GM21515 (cell line): ENCODE measurements around the gene MYZAP.

ENCODE experiments used
- ATAC-seq: cut with Tn5 transposase; IDR thresholded peaks from one replicate; pipeline ENCODE4 v1.9.1; 2021; ENCODE audit not compliant: unreplicated experiment

Gene MYZAP

DNA sequence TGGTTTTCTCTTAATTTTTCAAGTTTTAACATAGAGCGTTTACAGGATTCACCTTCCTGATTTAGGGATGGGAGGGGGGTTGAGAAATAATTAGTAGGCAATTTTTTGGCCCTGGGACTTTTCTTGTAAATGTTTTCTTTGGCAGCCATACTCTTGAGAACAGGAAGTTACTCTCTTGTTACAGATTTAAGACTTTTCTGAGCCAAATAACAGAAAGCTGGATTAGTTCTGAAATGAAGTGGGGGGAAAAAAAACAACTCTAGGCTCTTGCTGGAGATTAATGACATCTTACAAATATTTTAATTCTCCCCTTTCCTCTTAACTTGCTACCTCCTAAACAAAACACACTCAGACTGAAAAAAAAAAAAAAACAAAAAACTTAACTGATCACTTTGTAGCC, 101.0 kb downstream of the MYZAP start:
- ATAC-seq = no peak

DNA sequence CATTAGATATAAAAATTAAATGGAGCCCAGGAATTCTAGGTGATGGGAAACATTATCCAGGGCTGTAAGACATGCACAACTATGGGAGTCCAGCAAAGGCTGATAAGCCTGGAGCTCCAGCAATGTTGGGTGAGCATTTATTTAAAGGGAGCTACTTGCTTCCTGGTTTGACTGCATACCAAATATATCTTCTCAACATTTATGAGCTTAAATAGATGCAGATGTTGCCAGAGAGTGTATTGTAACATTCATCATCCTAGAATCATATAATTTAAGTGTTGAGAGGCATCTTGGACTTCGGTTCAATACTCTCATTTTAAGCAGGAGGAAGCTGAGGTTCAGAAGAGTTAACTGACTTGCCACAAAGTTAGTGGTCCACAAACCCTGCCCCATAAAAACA, 102.6 kb downstream of the MYZAP start:
- ATAC-seq = no peak

DNA sequence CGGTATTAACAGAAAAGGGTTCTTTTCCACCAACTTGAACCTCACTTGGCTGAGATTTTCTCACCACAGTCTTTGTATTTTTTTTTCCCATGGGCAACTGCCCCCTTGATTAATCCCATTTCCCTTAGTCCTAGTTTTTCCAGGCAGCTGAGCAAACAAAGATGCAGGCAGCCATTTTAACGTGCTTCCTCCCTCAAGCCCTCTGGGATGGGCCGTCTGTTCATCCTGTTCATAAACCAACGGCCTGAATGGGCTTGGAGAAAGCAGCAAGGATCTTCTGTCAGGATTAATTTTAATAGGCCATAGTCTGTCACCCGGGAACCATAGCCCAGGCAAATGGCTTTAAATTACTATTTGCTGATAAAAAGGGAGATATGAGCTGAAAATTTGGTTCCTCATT, 104.4 kb downstream of the MYZAP start:
- ATAC-seq = no peak

DNA sequence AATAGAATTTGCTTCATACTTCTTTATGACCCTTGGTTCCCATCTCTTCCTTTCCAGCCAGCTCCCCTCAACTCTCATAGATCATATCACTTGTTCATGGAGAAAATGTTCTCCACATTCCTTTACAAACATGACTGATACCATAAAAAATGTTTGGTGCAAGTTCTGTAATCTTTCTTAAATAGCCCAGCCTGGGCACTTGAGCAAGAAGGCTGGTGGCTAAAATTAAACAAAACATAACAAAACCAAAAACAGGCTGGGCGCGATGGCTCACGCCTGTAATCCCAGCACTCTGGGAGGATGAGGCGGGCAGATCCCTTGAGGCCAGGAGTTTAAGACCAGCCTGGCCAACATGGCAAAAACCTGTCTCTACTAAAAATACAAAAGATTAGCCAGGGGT, 105.9 kb downstream of the MYZAP start:
- no peak for ATAC-seq

DNA sequence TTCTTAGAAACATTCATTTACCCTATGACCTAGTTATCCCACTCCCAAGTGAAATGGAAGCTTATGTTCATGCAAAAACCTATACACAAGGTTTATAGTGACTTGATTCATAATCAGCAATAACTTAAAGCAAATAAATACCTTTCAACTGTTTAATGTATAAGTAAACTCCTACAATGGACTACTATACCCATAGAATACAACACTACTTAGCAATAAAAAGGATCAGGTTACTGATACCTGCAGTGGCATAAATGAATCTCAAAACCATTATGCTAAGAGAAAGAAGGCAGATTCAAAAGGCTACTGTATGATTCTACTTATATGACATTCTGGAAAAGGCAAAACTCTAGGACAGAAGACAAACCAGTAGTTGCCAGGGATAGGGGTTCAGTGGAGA, 106.5 kb downstream of the MYZAP start:
- no peak for ATAC-seq

DNA sequence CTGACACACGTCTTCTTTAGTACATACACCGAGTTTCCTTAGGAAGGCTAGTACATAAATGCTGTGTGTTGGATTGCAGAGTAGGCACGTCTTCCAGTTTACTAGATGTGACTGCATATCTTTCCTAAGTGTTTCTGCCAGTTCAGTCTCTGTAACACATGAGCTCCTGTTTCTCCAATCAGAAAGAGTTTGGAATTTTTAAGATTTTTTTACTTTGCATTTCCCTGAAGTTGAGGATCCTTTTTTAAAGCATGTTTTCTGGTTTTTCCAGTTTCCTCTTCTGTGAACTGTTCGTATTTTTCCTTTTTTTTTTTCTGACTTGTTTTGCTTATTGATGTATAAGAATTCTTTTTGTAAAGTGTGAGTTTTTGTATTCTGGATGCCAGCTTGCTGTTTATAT, 107.3 kb downstream of the MYZAP start:
- ATAC-seq = no peak

DNA sequence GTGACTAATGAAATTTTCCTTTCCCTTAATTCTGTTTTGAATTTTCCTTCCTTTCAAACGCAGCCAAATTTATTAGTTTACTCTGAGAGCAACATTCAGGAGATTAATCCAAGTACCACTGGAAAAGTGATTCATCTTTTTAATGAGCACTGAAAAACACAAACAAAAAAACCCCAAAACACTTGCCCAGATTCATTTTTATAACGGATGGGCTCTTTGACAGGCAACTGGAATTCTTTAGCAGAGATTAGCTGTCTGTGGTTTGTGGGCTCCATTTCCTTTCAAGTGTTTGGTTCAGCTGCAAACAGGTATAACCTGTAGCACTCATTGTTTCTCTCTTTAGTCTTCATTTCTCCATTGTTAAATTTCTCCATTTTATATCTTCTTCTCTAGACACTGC, 111.7 kb downstream of the MYZAP start:
- ATAC-seq = no peak

DNA sequence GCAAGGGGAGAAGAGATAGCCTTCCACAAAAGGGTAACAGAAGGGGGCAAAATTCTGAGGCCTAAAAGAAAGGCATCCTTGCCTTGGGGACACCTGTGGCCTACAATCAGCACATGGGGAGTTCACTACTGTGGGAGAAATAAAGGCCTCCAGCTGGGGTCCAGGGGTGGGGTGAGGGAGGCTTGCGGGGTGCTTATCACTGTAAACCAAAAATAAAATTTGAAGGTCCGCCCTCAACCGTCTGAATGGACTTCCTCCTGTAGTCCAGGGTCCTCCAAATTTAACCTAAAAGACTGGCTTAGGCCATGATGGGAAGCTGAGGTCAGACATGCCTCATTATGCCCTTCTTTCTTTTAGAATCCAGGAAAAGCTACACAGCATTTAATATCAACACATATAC, 112.7 kb downstream of the MYZAP start:
- no peak for ATAC-seq

DNA sequence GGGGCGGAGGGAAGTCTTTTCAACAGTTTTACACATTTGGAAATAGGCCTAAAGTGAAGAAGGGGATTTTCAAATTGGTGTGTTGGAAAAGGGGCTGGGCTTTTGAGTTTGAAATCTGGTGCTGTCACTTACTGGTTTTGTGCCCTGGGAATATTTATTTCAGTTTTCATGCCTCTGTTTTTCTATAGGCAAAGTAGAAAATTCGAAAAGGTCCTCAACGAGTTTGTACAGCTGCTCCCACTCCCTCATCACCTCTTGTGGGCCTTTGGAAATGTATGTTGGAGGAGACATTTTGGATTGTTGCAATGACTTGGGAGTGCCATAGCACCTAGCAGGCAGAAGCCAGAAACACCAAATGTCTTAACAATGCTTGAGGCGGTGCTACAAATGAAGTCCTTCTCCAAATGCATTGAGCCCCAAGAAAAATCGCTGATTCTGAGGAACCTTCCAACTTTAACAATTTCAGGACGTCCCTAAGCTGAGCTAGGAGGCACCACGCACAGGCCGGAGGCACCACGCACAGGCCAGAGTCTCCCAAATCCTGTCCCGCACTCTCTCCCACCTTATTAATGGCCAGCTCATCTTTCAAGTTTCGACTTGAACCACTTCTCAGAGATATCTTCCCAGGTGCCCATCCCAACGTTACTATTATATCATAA, 114.2 kb downstream of the MYZAP start:
- no peak for ATAC-seq

DNA sequence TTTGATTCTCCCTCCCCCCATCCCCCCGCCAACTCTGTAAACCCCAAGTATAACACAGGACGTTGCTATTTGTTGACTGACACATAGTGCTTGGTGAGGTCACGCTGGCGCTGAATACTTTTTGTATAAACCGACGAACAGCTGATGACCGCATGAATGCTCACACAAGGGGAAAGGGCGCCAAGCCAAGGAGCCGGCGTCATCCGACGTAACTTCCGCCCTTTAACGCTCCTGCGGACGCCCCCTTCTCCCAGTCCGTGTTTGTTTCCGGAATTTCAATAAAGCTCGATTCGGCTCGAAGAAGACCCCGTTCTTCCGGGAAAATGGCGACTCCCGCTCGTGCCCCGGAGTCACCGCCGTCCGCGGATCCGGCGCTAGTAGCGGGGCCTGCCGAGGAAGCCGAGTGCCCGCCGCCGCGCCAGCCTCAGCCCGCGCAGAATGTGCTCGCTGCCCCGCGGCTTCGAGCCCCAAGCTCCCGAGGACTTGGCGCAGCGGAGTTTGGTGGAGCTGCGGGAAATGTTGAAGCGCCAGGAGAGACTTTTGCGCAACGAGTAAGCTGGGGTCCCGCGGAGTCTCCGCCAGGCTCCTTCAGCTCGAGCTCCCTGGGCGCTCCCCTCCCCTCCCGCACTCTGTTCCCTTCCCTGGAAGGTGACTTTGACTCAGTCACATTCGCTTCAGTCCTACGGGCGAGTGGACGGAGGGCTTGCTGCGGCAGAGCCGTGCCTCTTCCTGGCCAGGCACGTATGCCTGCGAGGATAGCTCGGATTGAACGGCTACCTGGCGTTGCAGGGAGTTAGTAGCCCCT, 114.9 kb downstream of the MYZAP start, which contains the start of gene POLR2M:
Gene POLR2M, plus strand, starts transcription at position 310 of the 805 bp plus-strand sequence. Its CDS starts 129 bp downstream, at position 439.
- peak; percentile 95 for ATAC-seq

DNA sequence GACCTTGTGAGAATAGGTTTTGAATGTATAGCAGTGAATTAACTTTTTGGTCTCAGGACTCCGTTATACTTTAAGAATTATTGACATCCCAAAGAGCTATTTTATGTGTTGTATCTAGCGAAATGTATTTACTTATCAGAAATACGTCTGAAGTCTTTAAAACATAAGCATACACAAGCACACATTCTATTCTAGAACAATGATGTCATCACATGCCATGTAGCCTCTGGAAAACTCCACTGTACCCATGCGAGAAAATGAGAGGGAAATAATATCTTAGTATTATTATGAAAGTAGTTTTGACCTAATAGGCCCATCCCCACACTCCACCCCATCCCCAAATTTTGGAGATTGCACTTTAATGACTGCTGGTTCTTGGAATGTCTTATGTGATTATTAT, 116.3 kb downstream of the MYZAP start:
- no peak for ATAC-seq

DNA sequence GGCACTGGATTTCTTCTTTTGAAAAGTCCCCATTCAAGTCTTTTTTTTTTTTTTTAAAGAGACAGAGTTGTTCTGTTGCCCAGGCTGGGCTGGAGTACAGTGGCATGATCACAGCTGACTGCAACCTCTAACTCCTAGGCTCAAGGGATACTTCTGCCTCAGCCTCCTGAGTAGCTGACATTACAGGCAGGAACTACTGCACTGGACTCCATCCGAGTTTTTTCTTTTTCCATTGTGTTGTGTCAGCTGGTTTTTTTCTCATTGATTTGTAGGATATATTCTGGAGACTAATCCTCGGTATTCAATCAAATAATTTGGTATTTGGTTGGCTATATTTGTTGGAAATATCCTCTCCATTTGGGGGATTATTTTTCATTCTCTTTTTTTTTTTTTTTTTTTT, 126.6 kb downstream of the MYZAP start:
- ATAC-seq = no peak

DNA sequence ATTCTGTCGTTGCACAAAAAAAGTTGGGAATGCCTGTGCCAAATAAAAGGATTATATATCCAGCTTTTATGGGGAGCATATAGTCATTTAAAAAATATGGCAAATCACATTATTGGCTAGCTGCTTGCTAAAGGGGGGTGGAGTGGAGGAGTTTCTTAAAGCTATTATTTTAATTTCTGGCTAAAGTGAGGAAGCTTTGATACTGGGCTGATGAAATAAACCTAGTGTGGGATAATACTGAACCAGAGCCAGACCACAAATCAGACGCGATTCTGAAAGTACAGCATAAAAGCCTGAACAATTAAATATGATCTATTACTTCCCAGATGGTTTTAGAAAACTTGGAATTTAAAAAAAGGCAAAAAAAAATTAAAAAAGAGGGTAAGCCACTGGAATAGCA, 129.2 kb downstream of the MYZAP start:
- no peak for ATAC-seq

DNA sequence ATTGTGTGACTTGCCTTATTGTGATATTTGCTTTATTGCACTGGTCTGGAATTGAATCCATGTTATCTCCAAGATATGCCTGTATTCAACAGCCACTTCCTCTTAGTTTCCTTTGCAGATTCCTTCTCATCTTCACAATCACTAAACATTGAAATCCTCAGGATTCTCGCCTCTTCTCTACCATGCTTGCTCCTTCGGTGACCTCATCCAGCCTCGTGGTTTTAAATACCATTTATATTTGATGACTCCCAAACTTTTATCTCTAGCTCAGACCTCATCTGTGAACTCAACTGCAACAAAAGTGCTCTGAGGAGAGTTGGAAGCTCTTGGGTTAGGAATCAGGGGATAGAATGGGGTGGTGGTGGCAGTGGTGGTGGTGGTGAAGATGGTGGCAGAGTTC, 134.7 kb downstream of the MYZAP start:
- ATAC-seq = no peak

DNA sequence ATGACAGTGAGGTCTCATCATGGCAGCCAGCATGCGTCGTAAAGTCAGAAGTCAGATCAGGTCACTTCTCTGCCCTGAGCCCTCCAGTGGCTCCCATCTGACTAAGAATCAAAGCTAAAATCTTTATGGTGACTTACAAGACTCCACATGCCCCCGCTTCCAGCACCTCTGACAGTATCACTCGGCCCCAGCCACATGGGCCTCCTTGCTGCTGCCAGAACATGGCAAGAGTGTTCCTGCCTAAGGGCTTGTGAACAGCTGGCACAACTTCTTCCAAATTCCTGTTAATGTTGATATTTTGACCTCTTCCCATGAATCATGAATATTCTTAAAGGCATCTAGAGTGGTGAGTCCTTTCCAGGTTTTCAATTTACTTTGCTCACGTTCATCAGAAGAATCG, 135.3 kb downstream of the MYZAP start:
- ATAC-seq = no peak

DNA sequence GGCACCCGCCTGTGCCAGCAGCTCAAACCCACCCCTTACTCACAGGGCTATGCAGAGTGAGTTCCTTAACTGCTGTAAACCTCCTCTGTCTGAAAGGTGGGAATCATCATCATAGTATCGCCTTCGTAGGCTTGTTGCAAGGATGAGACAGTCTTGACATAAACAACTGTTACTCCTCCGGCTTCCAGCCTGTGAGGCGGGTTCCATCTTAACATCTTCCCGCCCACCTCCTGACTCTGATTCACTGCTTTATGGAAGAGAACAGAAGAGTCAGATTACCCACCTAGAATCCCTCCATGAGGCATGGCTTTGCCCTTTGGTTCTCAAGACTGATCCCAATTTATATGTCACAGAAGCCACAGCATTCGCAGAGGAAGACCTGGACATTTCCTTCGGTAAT, 136.7 kb downstream of the MYZAP start:
- no peak for ATAC-seq

DNA sequence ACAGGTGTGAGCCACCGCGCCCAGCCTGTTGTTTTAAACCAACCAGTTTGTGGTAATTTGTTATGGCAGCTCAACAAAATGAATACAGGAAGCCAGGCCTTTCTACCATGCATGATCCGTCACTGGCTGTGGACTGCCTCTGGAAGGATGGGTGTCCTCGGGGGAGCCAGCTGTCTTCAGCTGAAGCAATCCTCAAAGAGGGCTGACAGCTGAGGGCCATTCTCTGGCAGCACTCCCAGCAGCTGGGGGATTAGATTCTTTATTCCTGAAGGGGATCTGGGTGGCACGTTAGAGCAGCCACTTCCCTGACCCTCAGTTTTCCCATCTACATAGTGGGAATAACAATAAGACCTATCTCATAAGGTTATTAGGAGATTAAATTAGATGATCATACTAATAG, 139.2 kb downstream of the MYZAP start:
- ATAC-seq = no peak

DNA sequence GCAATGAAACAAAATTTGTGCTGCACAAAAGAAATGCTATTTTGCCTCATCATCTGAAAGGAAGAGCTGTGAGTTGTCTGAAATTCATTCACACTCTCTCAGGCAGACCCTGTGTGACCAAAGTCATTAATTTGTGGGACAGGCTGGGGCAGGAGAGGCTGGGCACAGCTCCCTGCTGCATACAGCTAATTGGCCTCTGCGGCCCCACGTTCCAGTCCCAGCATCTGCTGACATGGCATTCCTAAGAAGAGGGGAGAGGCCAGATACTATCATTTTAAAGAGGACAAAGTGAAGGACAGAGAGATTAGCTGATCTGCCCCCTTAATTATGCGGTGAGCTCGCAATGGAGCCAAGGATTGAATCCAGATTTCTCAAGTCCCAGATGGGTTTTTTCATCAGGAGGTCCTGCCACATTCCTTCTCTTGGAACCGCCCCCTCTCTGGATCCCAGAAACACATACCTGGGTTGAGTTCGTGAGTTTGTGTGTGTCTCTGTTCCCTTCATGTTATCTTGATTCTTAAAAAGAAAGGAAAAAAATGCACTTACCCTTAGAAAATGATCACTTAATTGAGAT, 139.9 kb downstream of the MYZAP start:
- no peak for ATAC-seq

DNA sequence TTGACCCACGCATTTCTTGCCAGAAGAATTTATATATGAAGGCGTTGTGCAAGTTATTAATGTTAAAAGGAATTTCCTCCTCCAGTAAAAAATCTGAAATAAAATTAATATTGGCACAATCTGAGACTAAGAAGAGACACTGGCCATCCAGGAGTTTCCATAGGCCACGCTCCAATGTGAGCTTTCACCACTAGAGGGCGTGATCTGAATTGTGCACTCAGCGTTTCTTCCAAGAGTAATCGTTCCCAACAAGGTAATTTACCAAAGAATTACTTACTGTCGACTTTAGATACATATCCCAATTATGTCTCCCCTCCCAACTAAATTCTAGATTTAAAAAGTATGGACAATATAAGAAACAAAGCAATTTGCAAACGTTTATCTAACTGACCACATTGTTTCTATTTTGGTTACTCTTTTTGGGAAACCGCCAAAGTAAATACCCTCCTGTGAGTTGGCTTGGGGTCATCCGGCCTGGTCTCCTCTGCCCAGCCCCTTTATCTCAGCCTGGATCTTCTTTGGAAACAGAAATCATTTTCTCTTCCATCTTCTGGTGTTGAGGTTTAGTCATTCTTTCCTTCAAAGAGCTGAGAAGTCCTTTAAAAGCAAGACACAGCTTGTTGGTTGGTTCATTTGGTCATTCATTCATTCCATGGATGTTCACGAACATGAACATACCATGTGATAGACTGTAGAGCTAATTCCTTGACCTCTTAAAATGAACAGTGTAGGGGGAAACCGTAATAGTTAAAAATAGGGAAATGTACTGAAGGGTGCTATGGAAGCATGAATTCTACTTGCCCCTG, 141.0 kb downstream of the MYZAP start:
- no peak for ATAC-seq

DNA sequence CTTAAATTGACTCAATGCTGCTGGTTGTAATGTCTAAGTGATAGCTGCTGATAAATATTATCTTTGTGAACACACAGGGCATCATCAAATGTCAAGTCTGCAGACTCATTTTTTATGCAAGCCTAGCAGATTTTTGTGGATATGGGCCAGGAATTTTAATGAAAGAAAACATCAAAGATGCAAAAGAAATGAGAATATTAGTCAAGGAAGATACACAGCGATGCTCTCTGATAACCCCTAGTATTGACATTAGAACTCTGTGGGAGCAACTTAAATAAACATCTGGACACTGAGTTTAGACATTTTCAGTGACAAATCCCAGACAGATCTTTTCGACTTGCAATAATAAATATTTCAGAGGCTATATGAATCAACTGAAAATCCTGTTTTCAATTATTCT, 143.2 kb downstream of the MYZAP start:
- no peak for ATAC-seq
